ENCODE data around the gene NUDT5. TPM values are rescaled to one million over a fixed set of nuclear protein-coding genes. Genes with fewer than 3 reads are reported as not detected.

Gene NUDT5
- total RNA-seq = 10 to 100 TPM; 37.2 to 49.2 (median 41.8) TPM

- Histone ChIP-seq H3K9me3 (no peaks in the 10 kb centered on the region), H3K4me1 (peaks cover 51% of the 10 kb centered on the region), H3K36me3 (peaks cover 18% of the 10 kb centered on the region), H3K27ac (peak within 1 kb of the TSS; percentile 98), H3K4me3 (peak within 1 kb of the TSS; percentile 95), H3K27me3 (no peaks in the 10 kb centered on the region)
- DNase-seq (ENCODE audit: low spot score in 2 of 2) = peak; percentile 91 to 93
- WGBS = under 1% methylated on average over 59 of the region's 62 CpGs
- TF ChIP-seq POLR2A (IDR thresholded peaks at IDR 0.05) (peak in 1 of 2 donors; percentile 53), CTCF (IDR thresholded peaks at IDR 0.05) (no peak), POLR2AphosphoS5 (IDR thresholded peaks at IDR 0.05) (peak in 1 of 3 donors; percentile 41), EP300 (IDR thresholded peaks at IDR 0.05) (no peak)
These were observed at the start of gene NUDT5, which contains the start of gene CDC123 for GRCh38 chr10:12195603-12196506. NUDT5 (minus strand) TSS chr10:12195891; CDS start chr10:12186291, 9,600 bp downstream. CDC123 (plus strand) TSS chr10:12196188; CDS start chr10:12196246, 58 bp downstream.

GRCh38 chr10:12243864-12244620, 48.4 kb upstream of the NUDT5 start:
- peaks cover 37% of the 10 kb centered on the region for H3K36me3 ChIP-seq
- DNase-seq (ENCODE audit: low spot score in 2 of 2) = no peak
- H3K27ac ChIP-seq = peak overlapping the region; percentile 48

GRCh38 chr10:12241810-12242529, 46.3 kb upstream of the NUDT5 start:
- no peaks in the 10 kb centered on the region for H3K27me3 ChIP-seq
- no peak for DNase-seq (ENCODE audit: low spot score in 2 of 2)
- no peak for TF ChIP-seq POLR2AphosphoS5 (IDR thresholded peaks at IDR 0.05)
- no peak for TF ChIP-seq POLR2A (IDR thresholded peaks at IDR 0.05)
- no peak for TF ChIP-seq EP300 (IDR thresholded peaks at IDR 0.05)
- no peak for TF ChIP-seq CTCF (IDR thresholded peaks at IDR 0.05)
- no peak overlapping the region for H3K4me3 ChIP-seq
- WGBS = 42% methylated on average over 19 of the region's 19 CpGs
- H3K4me1 ChIP-seq = peaks cover 35% of the 10 kb centered on the region
- peaks cover 31% of the 10 kb centered on the region for H3K36me3 ChIP-seq
- peak overlapping the region; percentile 68 for H3K27ac ChIP-seq
- H3K9me3 ChIP-seq = no peaks in the 10 kb centered on the region

More at GRCh38 chr10:12243864-12244620, 48.4 kb upstream of the NUDT5 start:
- 67% methylated on average over 18 of the region's 18 CpGs for WGBS
- no peaks in the 10 kb centered on the region for H3K9me3 ChIP-seq
- no peaks in the 10 kb centered on the region for H3K27me3 ChIP-seq
- peaks cover 35% of the 10 kb centered on the region for H3K4me1 ChIP-seq
- no peak overlapping the region for H3K4me3 ChIP-seq
- TF ChIP-seq EP300 (IDR thresholded peaks at IDR 0.05) = no peak
- TF ChIP-seq POLR2AphosphoS5 (IDR thresholded peaks at IDR 0.05) = no peak
- no peak for TF ChIP-seq POLR2A (IDR thresholded peaks at IDR 0.05)
- TF ChIP-seq CTCF (IDR thresholded peaks at IDR 0.05) = no peak

GRCh38 chr10:12238821-12239220, 43.1 kb upstream of the NUDT5 start:
- Histone ChIP-seq H3K4me3 (no peak overlapping the region), H3K4me1 (peaks cover 38% of the 10 kb centered on the region), H3K9me3 (no peaks in the 10 kb centered on the region), H3K27ac (no peak overlapping the region), H3K27me3 (no peaks in the 10 kb centered on the region), H3K36me3 (peaks cover 24% of the 10 kb centered on the region)
- 89% methylated on average over 8 of the region's 8 CpGs for WGBS
- TF ChIP-seq POLR2A (IDR thresholded peaks at IDR 0.05) (no peak), EP300 (IDR thresholded peaks at IDR 0.05) (no peak)
- DNase-seq (ENCODE audit: low spot score in 2 of 2) = no peak
